HepG2 (cell line): ENCODE results near the gene TXNL4A. TPM values are rescaled to one million over a fixed set of nuclear protein-coding genes. Genes with fewer than 3 reads are reported as not detected.

Experiments
- GLI4 ChIP-seq: sonication (generic); formaldehyde crosslinking; IDR thresholded peaks from 2 replicates; pipeline ENCODE4 v1.5.1; 2020; ENCODE audit warnings: missing genetic modification reagents, mild to moderate bottlenecking, moderate library complexity, borderline replicate concordance
- HOMEZ ChIP-seq: IDR thresholded peaks from 2 replicates; pipeline ENCODE4 v1.6.1; 2016; ENCODE audit warnings: low read depth
- KLF16 ChIP-seq, 2 experiments: sonication (generic) in 1 of 2; formaldehyde crosslinking in 1 of 2; IDR thresholded peaks; 2 replicates each; pipeline versions ENCODE4 v1.6.1 to v1.8.0; 2016 to 2023; ENCODE audit warnings: missing genetic modification reagents in 2 of 2, missing compliant biosample characterization in 1 of 2
- MBNL3 ChIP-seq: fragments of 250-450 bp; sonication (Bioruptor Pico); conservative IDR thresholded peaks from 2 replicates; pipeline ENCODE4 v1.8.0; 2022; ENCODE audit warnings: mild to moderate bottlenecking, inconsistent platforms
- NRL ChIP-seq: sonication (generic); formaldehyde crosslinking; IDR thresholded peaks from 2 replicates; pipeline ENCODE4 v1.5.0; 2020; ENCODE audit warnings: missing genetic modification reagents, mild to moderate bottlenecking, moderate library complexity, borderline replicate concordance
- TEF ChIP-seq: sonication (generic); formaldehyde crosslinking; IDR thresholded peaks from 2 replicates; pipeline ENCODE4 v1.5.0; 2020; ENCODE audit warnings: missing genetic modification reagents
- XBP1 ChIP-seq: sonication (generic); formaldehyde crosslinking; IDR thresholded peaks from 2 replicates; pipeline ENCODE4 v1.5.0; 2020; ENCODE audit warnings: missing genetic modification reagents
- YEATS4 ChIP-seq: sonication (generic); formaldehyde crosslinking; IDR thresholded peaks from 2 replicates; pipeline ENCODE4 v1.4.0; 2020; ENCODE audit warnings: missing genetic modification reagents, borderline replicate concordance
- ZNF503 ChIP-seq: sonication (generic); formaldehyde crosslinking; IDR thresholded peaks from 2 replicates; pipeline ENCODE4 v1.4.0; 2020; ENCODE audit warnings: missing genetic modification reagents
- polyA plus RNA-seq, 8 experiments: library from polyadenylated mRNA; depleted of rRNA in 3 of 8; stranded (reverse) in 7 of 8; unstranded in 1 of 8; fragments of >200 nt; fragmentation: Illumina TruSeq in 4 of 8; extraction: Trizol in 4 of 8; gene quantifications; 2 replicates each; pipeline versions ENCODE4 v1.2.1 to v1.2.3, GENCODE V29; 2011 to 2016; ENCODE audit warnings: low read depth in 4 of 8, missing spikeins in 1 of 8, mixed read lengths in 1 of 8; ENCODE audit not compliant: insufficient read depth in 1 of 8
- total RNA-seq, 5 experiments: library from RNA; depleted of rRNA; stranded (reverse); fragments of >200 nt; fragmentation: Illumina TruSeq; extraction: Trizol; gene quantifications; 2 replicates each; pipeline ENCODE4 v1.2.3, GENCODE V29; 2016; ENCODE audit warnings: low read depth in 1 of 5
- TF ChIP-seq, protein P1 (sequence below): sonication (generic); formaldehyde crosslinking; IDR thresholded peaks from 2 replicates; pipeline ENCODE4 v1.4.0; 2020; ENCODE audit warnings: missing genetic modification reagents, borderline replicate concordance
- TF ChIP-seq, protein P2 (sequence below): sonication (generic); formaldehyde crosslinking; IDR thresholded peaks from 2 replicates; pipeline ENCODE4 v1.4.0; 2020; ENCODE audit warnings: mild to moderate bottlenecking, missing genetic modification reagents

TXNL4A gene
- total and polyA plus RNA-seq, 2 of the 13 experiments (the other 11 are each of a cell fraction or from before 2014, with no cell fraction given) = 172 to 202 TPM

DNA sequence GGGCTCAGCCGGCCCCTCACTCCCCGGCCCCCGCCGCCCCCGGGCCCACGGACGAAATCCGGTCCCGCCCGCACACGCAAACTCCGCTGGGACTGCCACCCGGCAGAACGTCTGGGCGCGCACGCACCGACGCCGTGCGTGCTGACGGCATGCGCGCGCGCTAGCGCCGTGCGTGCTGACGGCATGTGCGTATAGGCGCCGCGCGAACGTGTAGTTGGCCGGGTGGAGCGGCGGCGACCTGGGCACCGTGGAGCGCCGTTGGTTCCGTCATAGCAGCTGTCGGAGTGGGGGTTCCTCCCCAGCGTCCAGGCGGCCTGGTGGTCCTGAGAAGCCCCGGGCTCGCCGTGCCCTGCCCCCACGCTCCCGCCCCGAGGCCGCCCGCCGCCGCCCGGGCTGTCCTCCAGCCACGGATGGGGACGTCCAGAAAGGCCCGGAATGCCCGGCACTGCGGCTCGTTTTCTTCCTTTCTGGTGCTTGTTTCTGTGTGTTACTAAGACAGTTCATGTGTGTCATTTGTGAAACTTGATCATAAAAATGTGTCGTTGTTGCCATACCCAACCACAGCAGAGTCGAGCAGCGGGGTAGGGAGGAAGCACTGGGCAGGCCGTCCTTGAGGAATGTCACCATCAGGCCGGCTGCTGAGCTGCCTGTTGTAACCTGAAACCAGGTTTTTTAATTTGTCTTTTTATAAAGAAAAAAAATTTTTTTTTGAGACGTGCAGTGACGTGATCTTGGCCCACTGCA is at the start of gene TXNL4A (continued):
- TF ChIP-seq, protein P1, sequence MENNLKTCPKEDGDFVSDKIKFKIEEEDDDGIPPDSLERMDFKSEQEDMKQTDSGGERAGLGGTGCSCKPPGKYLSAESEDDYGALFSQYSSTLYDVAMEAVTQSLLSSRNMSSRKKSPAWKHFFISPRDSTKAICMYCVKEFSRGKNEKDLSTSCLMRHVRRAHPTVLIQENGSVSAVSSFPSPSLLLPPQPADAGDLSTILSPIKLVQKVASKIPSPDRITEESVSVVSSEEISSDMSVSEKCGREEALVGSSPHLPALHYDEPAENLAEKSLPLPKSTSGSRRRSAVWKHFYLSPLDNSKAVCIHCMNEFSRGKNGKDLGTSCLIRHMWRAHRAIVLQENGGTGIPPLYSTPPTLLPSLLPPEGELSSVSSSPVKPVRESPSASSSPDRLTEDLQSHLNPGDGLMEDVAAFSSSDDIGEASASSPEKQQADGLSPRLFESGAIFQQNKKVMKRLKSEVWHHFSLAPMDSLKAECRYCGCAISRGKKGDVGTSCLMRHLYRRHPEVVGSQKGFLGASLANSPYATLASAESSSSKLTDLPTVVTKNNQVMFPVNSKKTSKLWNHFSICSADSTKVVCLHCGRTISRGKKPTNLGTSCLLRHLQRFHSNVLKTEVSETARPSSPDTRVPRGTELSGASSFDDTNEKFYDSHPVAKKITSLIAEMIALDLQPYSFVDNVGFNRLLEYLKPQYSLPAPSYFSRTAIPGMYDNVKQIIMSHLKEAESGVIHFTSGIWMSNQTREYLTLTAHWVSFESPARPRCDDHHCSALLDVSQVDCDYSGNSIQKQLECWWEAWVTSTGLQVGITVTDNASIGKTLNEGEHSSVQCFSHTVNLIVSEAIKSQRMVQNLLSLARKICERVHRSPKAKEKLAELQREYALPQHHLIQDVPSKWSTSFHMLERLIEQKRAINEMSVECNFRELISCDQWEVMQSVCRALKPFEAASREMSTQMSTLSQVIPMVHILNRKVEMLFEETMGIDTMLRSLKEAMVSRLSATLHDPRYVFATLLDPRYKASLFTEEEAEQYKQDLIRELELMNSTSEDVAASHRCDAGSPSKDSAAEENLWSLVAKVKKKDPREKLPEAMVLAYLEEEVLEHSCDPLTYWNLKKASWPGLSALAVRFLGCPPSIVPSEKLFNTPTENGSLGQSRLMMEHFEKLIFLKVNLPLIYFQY (CRISPR knock-in tag) = no peak; the same call in 1 of the 2 replicates
- TF ChIP-seq YEATS4 (CRISPR knock-in tag) (peak; percentile 97), ZNF503 (CRISPR knock-in tag) (peak; percentile 50; the same call in 1 of the 2 replicates), KLF16 (CRISPR knock-in tag; IDR thresholded peaks at IDR 0.05) (0 out of 4 replicates have a peak, but pooled peaks of 1 of the 2 experiments have one; percentile 63), TEF (CRISPR knock-in tag) (no peak), MBNL3 (no peak), XBP1 (CRISPR knock-in tag) (no peak), NRL (CRISPR knock-in tag) (no peak; the same call in 1 of the 2 replicates), HOMEZ (CRISPR knock-in tag) (0 out of 2 replicates have a peak, but pooled peaks have one; percentile 29), GLI4 (CRISPR knock-in tag) (no peak)
- TF ChIP-seq, protein P2, sequence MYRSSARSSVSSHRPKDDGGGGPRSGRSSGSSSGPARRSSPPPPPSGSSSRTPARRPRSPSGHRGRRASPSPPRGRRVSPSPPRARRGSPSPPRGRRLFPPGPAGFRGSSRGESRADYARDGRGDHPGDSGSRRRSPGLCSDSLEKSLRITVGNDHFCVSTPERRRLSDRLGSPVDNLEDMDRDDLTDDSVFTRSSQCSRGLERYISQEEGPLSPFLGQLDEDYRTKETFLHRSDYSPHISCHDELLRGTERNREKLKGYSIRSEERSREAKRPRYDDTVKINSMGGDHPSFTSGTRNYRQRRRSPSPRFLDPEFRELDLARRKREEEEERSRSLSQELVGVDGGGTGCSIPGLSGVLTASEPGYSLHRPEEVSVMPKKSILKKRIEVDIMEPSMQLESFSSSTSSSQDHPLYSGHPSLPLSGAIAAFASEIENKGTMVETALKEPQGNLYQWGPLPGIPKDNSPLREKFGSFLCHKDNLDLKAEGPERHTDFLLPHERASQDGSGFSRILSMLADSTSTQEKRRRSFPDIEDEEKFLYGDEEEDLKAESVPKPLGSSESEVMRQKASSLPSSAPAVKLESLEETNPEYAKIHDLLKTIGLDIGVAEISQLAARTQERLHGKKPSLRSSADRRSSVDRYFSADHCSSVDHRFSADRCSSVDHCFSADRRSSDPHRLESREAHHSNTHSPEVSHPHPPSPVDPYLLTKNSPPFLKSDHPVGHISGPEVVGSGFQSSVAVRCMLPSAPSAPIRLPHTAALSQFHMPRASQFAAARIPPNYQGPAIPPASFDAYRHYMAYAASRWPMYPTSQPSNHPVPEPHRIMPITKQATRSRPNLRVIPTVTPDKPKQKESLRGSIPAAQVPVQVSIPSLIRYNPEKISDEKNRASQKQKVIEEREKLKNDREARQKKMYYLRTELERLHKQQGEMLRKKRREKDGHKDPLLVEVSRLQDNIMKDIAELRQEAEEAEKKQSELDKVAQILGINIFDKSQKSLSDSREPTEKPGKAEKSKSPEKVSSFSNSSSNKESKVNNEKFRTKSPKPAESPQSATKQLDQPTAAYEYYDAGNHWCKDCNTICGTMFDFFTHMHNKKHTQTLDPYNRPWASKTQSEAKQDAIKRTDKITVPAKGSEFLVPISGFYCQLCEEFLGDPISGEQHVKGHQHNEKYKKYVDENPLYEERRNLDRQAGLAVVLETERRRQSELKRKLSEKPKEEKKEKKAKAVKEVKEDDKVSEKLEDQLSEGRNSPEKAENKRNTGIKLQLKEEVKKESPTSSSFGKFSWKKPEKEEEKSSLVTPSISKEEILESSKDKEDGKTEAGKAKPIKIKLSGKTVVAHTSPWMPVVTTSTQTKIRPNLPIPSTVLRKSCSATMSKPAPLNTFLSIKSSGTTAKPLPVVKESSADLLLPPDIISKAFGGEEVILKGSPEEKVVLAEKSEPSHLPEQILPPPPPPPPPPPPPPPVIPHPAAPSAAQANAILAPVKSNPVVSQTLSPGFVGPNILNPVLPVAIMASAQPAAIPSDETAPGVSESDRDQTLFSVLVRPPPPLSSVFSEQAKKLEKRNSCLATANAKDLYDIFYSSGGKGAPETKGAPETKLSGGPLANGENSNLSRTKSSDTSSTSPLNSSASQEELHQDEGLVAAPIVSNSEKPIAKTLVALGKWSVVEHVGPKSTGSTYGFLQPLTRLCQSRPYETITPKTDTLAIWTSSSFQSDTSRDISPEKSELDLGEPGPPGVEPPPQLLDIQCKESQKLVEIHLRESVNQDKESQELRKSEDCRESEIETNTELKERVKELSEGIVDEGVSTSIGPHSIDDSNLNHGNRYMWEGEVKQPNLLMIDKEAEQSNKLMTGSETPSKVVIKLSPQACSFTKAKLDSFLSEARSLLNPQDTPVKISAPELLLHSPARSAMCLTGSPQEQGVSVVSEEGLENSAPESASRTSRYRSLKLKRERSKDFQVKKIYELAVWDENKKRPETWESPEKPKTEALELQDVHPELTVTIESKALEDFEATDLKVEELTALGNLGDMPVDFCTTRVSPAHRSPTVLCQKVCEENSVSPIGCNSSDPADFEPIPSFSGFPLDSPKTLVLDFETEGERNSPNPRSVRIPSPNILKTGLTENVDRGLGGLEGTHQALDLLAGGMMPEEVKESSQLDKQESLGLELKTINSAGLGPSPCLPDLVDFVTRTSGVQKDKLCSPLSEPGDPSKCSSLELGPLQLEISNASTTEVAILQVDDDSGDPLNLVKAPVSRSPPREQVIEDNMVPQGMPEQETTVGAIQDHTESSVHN (CRISPR knock-in tag) = no peak
